ENCODE results near the gene ST8SIA2. TPM values are rescaled to one million over a fixed set of nuclear protein-coding genes. Genes with fewer than 3 reads are reported as not detected.

Gene ST8SIA2
- total RNA-seq, 4 donors from 2014 or later: not detected

GRCh38 chr15:92400573-92400972, 6.9 kb downstream of the ST8SIA2 start:
- Histone ChIP-seq H3K9me3 (no peaks in the 10 kb centered on the region), H3K27ac (no peak overlapping the region), H3K27me3 (no peaks in the 10 kb centered on the region), H3K36me3 (no peaks in the 10 kb centered on the region), H3K4me3 (no peak overlapping the region), H3K4me1 (no peaks in the 10 kb centered on the region)
- TF ChIP-seq CTCF (IDR thresholded peaks at IDR 0.05) (no peak), POLR2A (IDR thresholded peaks at IDR 0.05) (no peak)
- DNase-seq: no peak

- H3K27ac ChIP-seq: no peak overlapping the region
- DNase-seq: no peak
- TF ChIP-seq POLR2A (IDR thresholded peaks at IDR 0.05) (no peak), CTCF (IDR thresholded peaks at IDR 0.05) (no peak)
- no peaks in the 10 kb centered on the region for H3K36me3 ChIP-seq
- no peaks in the 10 kb centered on the region for H3K27me3 ChIP-seq
- no peaks in the 10 kb centered on the region for H3K9me3 ChIP-seq
- no peak overlapping the region for H3K4me3 ChIP-seq
- H3K4me1 ChIP-seq: no peaks in the 10 kb centered on the region
Measured at GRCh38 chr15:92400980-92401787, 7.5 kb downstream of the ST8SIA2 start.

GRCh38 chr15:92402751-92403150, 9.1 kb downstream of the ST8SIA2 start:
- no peaks in the 10 kb centered on the region for H3K9me3 ChIP-seq
- no peaks in the 10 kb centered on the region for H3K27me3 ChIP-seq
- H3K4me1 ChIP-seq: no peaks in the 10 kb centered on the region
- no peaks in the 10 kb centered on the region for H3K36me3 ChIP-seq
- no peak for DNase-seq
- H3K4me3 ChIP-seq: no peak overlapping the region
- TF ChIP-seq POLR2A (IDR thresholded peaks at IDR 0.05) (no peak), CTCF (IDR thresholded peaks at IDR 0.05) (no peak)
- H3K27ac ChIP-seq: no peak overlapping the region

- H3K4me3 ChIP-seq: no peak overlapping the region
- H3K27me3 ChIP-seq: no peaks in the 10 kb centered on the region
- TF ChIP-seq POLR2A (IDR thresholded peaks at IDR 0.05) (no peak), CTCF (IDR thresholded peaks at IDR 0.05) (no peak)
- no peaks in the 10 kb centered on the region for H3K36me3 ChIP-seq
- no peaks in the 10 kb centered on the region for H3K4me1 ChIP-seq
- no peak overlapping the region for H3K27ac ChIP-seq
- DNase-seq: no peak
- H3K9me3 ChIP-seq: no peaks in the 10 kb centered on the region
Measured at GRCh38 chr15:92405942-92406341, 12.3 kb downstream of the ST8SIA2 start.

- no peak for DNase-seq
- Histone ChIP-seq H3K4me1 (no peaks in the 10 kb centered on the region), H3K27ac (no peak overlapping the region), H3K4me3 (no peak overlapping the region), H3K27me3 (no peaks in the 10 kb centered on the region), H3K36me3 (no peaks in the 10 kb centered on the region), H3K9me3 (no peaks in the 10 kb centered on the region)
- TF ChIP-seq POLR2A (IDR thresholded peaks at IDR 0.05) (no peak), CTCF (IDR thresholded peaks at IDR 0.05) (no peak)
Measured at GRCh38 chr15:92407321-92407720, 13.6 kb downstream of the ST8SIA2 start.

All from Peyer's patch (tissue), 4 donors.